Keratinocyte (primary cell): ENCODE results near the gene BTLA. TPM values are rescaled to one million over a fixed set of nuclear protein-coding genes. Genes with fewer than 3 reads are reported as not detected.

Experiments
- DNase-seq: peaks from one replicate; pipeline ENCODE4 v3.0.0-alpha.2; 2011; ENCODE audit warnings: low read depth, missing footprints, low spot score
- FAIRE-seq: peaks from 2 replicates; lab custom pipeline; 2011; peaks lifted over from hg19 to GRCh38; lab: Jason Lieb, UNC
- H2AFZ ChIP-seq: 2 replicates; pipeline ENCODE4 v1.6.0; 2012; ENCODE audit warnings: low read length, control low read depth, inconsistent platforms; ENCODE audit not compliant: control insufficient read depth
- H3K27ac ChIP-seq: 2 replicates; pipeline ENCODE4 v1.5.1; 2011; ENCODE audit warnings: low read length; ENCODE audit not compliant: control insufficient read depth, insufficient read depth
- H3K27me3 ChIP-seq: 3 replicates; pipeline ENCODE4 v1.6.0; 2011; ENCODE audit warnings: low read length; ENCODE audit not compliant: control insufficient read depth, insufficient read depth; ENCODE audit errors: extremely low read depth
- H3K36me3 ChIP-seq, 2 experiments: 2 replicates in 1 of 2; 3 replicates in 1 of 2; pipeline ENCODE4 v1.5.1; 2011; ENCODE audit warnings: low read length in 2 of 2, mild to moderate bottlenecking in 1 of 2; ENCODE audit not compliant: control insufficient read depth in 2 of 2, insufficient read depth in 2 of 2; ENCODE audit errors: extremely low read depth in 1 of 2
- H3K4me1 ChIP-seq: 3 replicates; pipeline ENCODE4 v1.5.1; 2011; ENCODE audit warnings: low read length; ENCODE audit not compliant: control insufficient read depth, insufficient read depth; ENCODE audit errors: extremely low read depth
- H3K4me2 ChIP-seq: 3 replicates; pipeline ENCODE4 v1.6.0; 2011; ENCODE audit warnings: low read depth, low read length; ENCODE audit not compliant: control insufficient read depth, insufficient read depth; ENCODE audit errors: extremely low read depth
- H3K4me3 ChIP-seq, 3 experiments: fragments of 200-600 bp in 1 of 3; sonication (generic) in 1 of 3; 2 replicates in 2 of 3; 3 replicates in 1 of 3; pipeline ENCODE4 v1.5.1; 2011 to 2016; ENCODE audit warnings: low read length in 3 of 3, mild to moderate bottlenecking in 3 of 3, control low read depth in 2 of 3, inconsistent platforms in 1 of 3, low read depth in 1 of 3, mixed read lengths in 1 of 3, mixed run types in 1 of 3, moderate library complexity in 1 of 3; ENCODE audit not compliant: control insufficient read depth in 2 of 3, insufficient read depth in 2 of 3; ENCODE audit errors: extremely low read depth in 1 of 3
- H3K79me2 ChIP-seq: 2 replicates; pipeline ENCODE4 v1.6.0; 2012; ENCODE audit warnings: low read length; ENCODE audit not compliant: control insufficient read depth, insufficient read depth
- H3K9ac ChIP-seq: 3 replicates; pipeline ENCODE4 v1.6.0; 2011; ENCODE audit warnings: low read length; ENCODE audit not compliant: control insufficient read depth, insufficient read depth; ENCODE audit errors: extremely low read depth
- H3K9me1 ChIP-seq: 3 replicates; pipeline ENCODE4 v1.6.0; 2011; ENCODE audit warnings: low read length; ENCODE audit not compliant: control insufficient read depth, insufficient read depth; ENCODE audit errors: extremely low read depth
- H3K9me3 ChIP-seq: 2 replicates; pipeline ENCODE4 v1.5.1; 2012; ENCODE audit warnings: low read depth, low read length; ENCODE audit not compliant: control insufficient read depth
- H4K20me1 ChIP-seq: 3 replicates; pipeline ENCODE4 v1.6.0; 2011; ENCODE audit warnings: low read length; ENCODE audit not compliant: control insufficient read depth, insufficient read depth; ENCODE audit errors: extremely low read depth
- CTCF ChIP-seq, 3 experiments: IDR thresholded peaks in 1 of 3; conservative IDR thresholded peaks in 1 of 3; optimal IDR thresholded peaks in 1 of 3; 2 replicates in 2 of 3; 3 replicates in 1 of 3; pipeline versions ENCODE3 to v1.5.1; 2011; ENCODE audit warnings: low read length in 3 of 3, mild to moderate bottlenecking in 3 of 3, moderate library complexity in 2 of 3, control low read depth in 1 of 3, inconsistent platforms in 1 of 3; ENCODE audit not compliant: insufficient read depth in 2 of 3; ENCODE audit errors: extremely low read depth in 1 of 3
- EZH2 ChIP-seq: IDR thresholded peaks from one replicate; pipeline ENCODE4 v1.6.1; 2012; ENCODE audit warnings: inconsistent platforms, mild to moderate bottlenecking, low read length, moderate library complexity
- dilution Hi-C: fragments of 300-500 bp; cut with MboI; formaldehyde crosslinking; loops from one replicate; pipeline ENCODE4 v1.7.0; 2020; ENCODE audit warnings: low sequenced_read_pairs; ENCODE audit not compliant: extremely low pct_ligation_motif_present
- polyA plus RNA-seq, 5 experiments: library from polyadenylated mRNA; depleted of rRNA in 3 of 5; stranded (reverse) in 3 of 5; stranded (forward) in 1 of 5; unstranded in 1 of 5; fragments of >200 nt; gene quantifications; 1 replicate in 1 of 5; 2 replicates in 3 of 5; 3 replicates in 1 of 5; pipeline versions ENCODE4 v1.2.1 to v1.2.3, GENCODE V29; 2011 to 2012; ENCODE audit warnings: missing spikeins in 2 of 5, low read depth in 1 of 5, low replicate concordance in 1 of 5

Gene BTLA
- polyA plus RNA-seq, 1 donor (not counting 4 experiments of a cell fraction or from before 2014, with no cell fraction given): 0.08 TPM

- Histone ChIP-seq H3K79me2 (no peaks in the 10 kb centered on the region), H4K20me1 (no peaks in the 10 kb centered on the region), H3K9me1 (no peaks in the 10 kb centered on the region), H2AFZ (no peak overlapping the region), H3K27ac (no peak overlapping the region), H3K4me1 (no peaks in the 10 kb centered on the region), H3K4me3 (no peak overlapping the region), H3K36me3 (no peaks in the 10 kb centered on the region), H3K4me2 (no peak overlapping the region), H3K9me3 (no peaks in the 10 kb centered on the region), H3K9ac (no peak overlapping the region), H3K27me3 (no peaks in the 10 kb centered on the region)
- DNase-seq (no peak), FAIRE-seq (no peak)
- dilution Hi-C loops: loop anchor here (25.0 kb wide), 1 partner anchor 166 kb away; the partner anchor contains the start of gene CD200
- no peak for TF ChIP-seq EZH2
- TF ChIP-seq CTCF (optimal IDR thresholded peaks at IDR 0.05 in 1 of 3, IDR thresholded peaks at IDR 0.05 in 1 of 3, conservative IDR thresholded peaks at IDR 0.05 in 1 of 3; ENCODE audit: extremely low read depth in 1 of 3, insufficient read depth in 2 of 3, low read length in 3 of 3): no peak
Measured at GRCh38 chr3:112503304-112503972, 4.2 kb upstream of the BTLA start.

GRCh38 chr3:112500621-112501020, 1.3 kb upstream of the BTLA start:
- DNase-seq (no peak), FAIRE-seq (no peak)
- H3K27me3 ChIP-seq: no peaks in the 10 kb centered on the region
- no peak overlapping the region for H3K9ac ChIP-seq
- no peak overlapping the region for H3K4me3 ChIP-seq
- H3K4me1 ChIP-seq: no peaks in the 10 kb centered on the region
- no peaks in the 10 kb centered on the region for H3K9me3 ChIP-seq
- dilution Hi-C loops: loop anchor here (25.0 kb wide), 1 partner anchor 163 kb away; the partner anchor contains the start of gene CD200
- H3K79me2 ChIP-seq: no peaks in the 10 kb centered on the region
- no peaks in the 10 kb centered on the region for H3K36me3 ChIP-seq
- no peak overlapping the region for H3K27ac ChIP-seq
- H4K20me1 ChIP-seq: no peaks in the 10 kb centered on the region
- H2AFZ ChIP-seq: no peak overlapping the region
- TF ChIP-seq CTCF (optimal IDR thresholded peaks at IDR 0.05 in 1 of 3, IDR thresholded peaks at IDR 0.05 in 1 of 3, conservative IDR thresholded peaks at IDR 0.05 in 1 of 3; ENCODE audit: extremely low read depth in 1 of 3, insufficient read depth in 2 of 3, low read length in 3 of 3) (no peak), EZH2 (no peak)
- no peak overlapping the region for H3K4me2 ChIP-seq
- no peaks in the 10 kb centered on the region for H3K9me1 ChIP-seq
